Esophagus muscularis mucosa (tissue), 4 donors: ENCODE data around the gene CABLES1. TPM values are rescaled to one million over a fixed set of nuclear protein-coding genes. Genes with fewer than 3 reads are reported as not detected.

ENCODE experiments used
- DNase-seq: peaks from one replicate; pipeline ENCODE4 v3.0.0-alpha.2; 2017; ENCODE audit errors: extremely low spot score
- H3K27ac ChIP-seq, 4 donors: fragments of 200-600 bp; sonication (generic); replicated peaks in 1 of 4; 1 replicate in 3 of 4; 2 replicates in 1 of 4; pipeline ENCODE4 v1.5.1; 2016 to 2019; ENCODE audit warnings: mild to moderate bottlenecking in 1 of 4
- H3K27me3 ChIP-seq, 4 donors: fragments of 200-600 bp; sonication (generic); one replicate each; pipeline versions ENCODE4 v1.5.1 to v1.6.0; 2016 to 2019
- H3K36me3 ChIP-seq, 4 donors: fragments of 200-600 bp; sonication (generic); one replicate each; pipeline ENCODE4 v1.5.1; 2016 to 2019
- H3K4me1 ChIP-seq, 4 donors: fragments of 200-600 bp; sonication (generic); one replicate each; pipeline ENCODE4 v1.5.1; 2016 to 2019
- H3K4me3 ChIP-seq, 4 donors: fragments of 200-600 bp; sonication (generic); 1 replicate in 2 of 4; 2 replicates in 2 of 4; pipeline ENCODE4 v1.5.1; 2016 to 2019; ENCODE audit warnings: mild to moderate bottlenecking in 4 of 4, moderate library complexity in 1 of 4
- H3K9me3 ChIP-seq, 4 donors: fragments of 200-600 bp; sonication (generic); 1 replicate in 3 of 4; 2 replicates in 1 of 4; pipeline ENCODE4 v1.5.1; 2016 to 2019
- EP300 ChIP-seq: sonication (generic); formaldehyde crosslinking; IDR thresholded peaks from one replicate; pipeline ENCODE4 v1.6.1; 2017; ENCODE audit warnings: antibody characterized with exemption
- POLR2A ChIP-seq: fragments of 450-650 bp; IDR thresholded peaks from one replicate; pipeline ENCODE4 v1.6.1; 2017; ENCODE audit warnings: antibody characterized with exemption, moderate library complexity, mild to moderate bottlenecking, low read depth
- POLR2AphosphoS5 ChIP-seq, 2 donors: sonication (generic); formaldehyde crosslinking; IDR thresholded peaks; one replicate each; pipeline ENCODE4 v1.6.1; 2017; ENCODE audit warnings: antibody characterized with exemption in 2 of 2
- WGBS: methylation state at CpG from one replicate; pipeline ENCODE4 v1.1.5; 2018; 5-methylcytosine and 5-hydroxymethylcytosine counted together
- intact Hi-C: fragments of 100-400 bp; cut with DNase I; formaldehyde crosslinking; loops from one replicate; pipeline ENCODE4 v1.15.1; 2023
- total RNA-seq, 4 donors: library from RNA; depleted of rRNA; stranded (reverse); fragments of >200 nt; gene quantifications; one replicate each; pipeline versions ENCODE4 v1.1.0 to v1.2.1, GENCODE V29; 2016
- TF ChIP-seq, protein P1 (sequence below), 3 experiments: fragments of 200-600 bp in 2 of 3; fragments of 450-650 bp in 1 of 3; sonication (generic) in 2 of 3; IDR thresholded peaks; one replicate each; pipeline ENCODE4 v1.5.1; 2017 to 2019; ENCODE audit warnings: antibody characterized with exemption in 3 of 3, mild to moderate bottlenecking in 2 of 3, moderate library complexity in 1 of 3

Gene CABLES1
- total RNA-seq, 4 donors from 2014 or later: 3.8 to 8.3 (median 6.4) TPM

DNA sequence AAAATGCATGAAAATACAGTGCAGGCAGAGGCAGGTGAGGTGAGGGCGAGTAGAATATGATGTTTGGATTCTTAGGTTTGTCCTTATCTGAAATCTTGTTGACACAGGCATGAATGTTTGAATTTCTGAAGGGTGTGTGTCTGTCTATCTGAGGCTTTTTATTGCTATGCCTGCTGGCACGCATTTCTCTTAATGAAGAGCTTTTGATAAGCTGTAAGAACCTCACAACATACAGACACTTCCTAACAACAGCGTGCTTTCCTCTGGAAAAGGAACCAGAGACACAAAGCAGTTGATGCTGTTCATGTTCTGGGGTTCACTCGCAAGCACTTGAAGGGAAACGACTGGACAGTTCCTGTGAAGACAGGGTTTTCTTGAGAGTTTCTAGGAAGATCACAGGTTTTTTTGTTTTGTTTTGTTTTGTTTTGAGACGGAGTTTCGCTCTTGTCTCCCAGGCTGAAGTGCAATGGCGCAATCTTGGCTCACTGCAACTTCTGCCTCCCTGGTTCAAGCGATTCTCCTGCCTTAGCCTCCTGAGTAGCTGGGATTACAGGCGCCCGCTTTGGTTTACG is 33.3 kb upstream of the CABLES1 start:
- Histone ChIP-seq H3K4me3 (no peak overlapping the region), H3K9me3 (no peaks in the 10 kb centered on the region), H3K27ac (no peak overlapping the region), H3K4me1 (no peaks in the 10 kb centered on the region), H3K27me3 (no peaks in the 10 kb centered on the region), H3K36me3 (no peaks in the 10 kb centered on the region)
- no peak for DNase-seq
- TF ChIP-seq POLR2A (no peak), POLR2AphosphoS5 (IDR thresholded peaks at IDR 0.05) (no peak), EP300 (no peak)
- TF ChIP-seq, protein P1, sequence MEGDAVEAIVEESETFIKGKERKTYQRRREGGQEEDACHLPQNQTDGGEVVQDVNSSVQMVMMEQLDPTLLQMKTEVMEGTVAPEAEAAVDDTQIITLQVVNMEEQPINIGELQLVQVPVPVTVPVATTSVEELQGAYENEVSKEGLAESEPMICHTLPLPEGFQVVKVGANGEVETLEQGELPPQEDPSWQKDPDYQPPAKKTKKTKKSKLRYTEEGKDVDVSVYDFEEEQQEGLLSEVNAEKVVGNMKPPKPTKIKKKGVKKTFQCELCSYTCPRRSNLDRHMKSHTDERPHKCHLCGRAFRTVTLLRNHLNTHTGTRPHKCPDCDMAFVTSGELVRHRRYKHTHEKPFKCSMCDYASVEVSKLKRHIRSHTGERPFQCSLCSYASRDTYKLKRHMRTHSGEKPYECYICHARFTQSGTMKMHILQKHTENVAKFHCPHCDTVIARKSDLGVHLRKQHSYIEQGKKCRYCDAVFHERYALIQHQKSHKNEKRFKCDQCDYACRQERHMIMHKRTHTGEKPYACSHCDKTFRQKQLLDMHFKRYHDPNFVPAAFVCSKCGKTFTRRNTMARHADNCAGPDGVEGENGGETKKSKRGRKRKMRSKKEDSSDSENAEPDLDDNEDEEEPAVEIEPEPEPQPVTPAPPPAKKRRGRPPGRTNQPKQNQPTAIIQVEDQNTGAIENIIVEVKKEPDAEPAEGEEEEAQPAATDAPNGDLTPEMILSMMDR (IDR thresholded peaks at IDR 0.05): no peak
- 90% methylated on average over 12 of the region's 12 CpGs for WGBS
- intact Hi-C loops: no loop called here

DNA sequence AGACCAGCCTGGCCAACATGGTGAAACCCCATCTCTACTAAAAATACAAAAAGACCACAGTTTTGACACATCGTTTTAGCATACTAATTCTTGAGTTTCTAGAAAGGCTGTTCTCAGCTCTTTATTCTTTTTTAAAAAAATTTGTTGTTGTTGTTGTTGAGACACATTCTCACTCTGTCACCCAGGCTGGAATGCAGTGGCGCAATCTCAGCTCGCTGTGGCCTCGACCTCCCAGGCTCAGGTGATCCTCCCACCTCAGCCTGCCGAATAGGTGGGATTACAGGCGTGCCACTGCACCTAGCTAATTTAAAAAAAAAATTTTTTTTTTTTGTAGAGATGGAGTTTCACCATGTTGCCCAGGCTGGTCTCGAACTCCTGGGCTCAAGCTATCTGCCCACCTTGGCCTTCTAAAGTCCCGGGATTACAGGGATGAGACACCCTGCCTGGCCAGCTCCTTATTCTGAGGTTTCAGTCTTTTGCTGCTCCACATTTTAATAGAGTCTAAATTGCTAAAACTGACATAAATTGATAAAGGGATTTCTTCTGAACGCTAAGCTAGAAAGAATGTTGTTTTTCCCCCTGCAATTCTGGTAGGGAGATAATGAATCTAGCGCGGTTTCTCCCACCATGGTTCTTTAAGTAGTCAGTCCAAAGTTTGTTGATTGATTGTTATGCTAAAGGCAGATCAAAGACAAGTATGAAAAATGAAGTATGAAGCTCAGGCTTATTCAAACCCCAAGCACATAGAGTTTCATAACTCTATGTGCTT is 32.6 kb upstream of the CABLES1 start:
- intact Hi-C loops: no loop called here
- H3K9me3 ChIP-seq: no peaks in the 10 kb centered on the region
- H3K36me3 ChIP-seq: no peaks in the 10 kb centered on the region
- H3K4me3 ChIP-seq: no peak overlapping the region
- 94% methylated on average over 11 of the region's 11 CpGs for WGBS
- no peak for DNase-seq
- H3K27me3 ChIP-seq: no peaks in the 10 kb centered on the region
- H3K27ac ChIP-seq: no peak overlapping the region
- no peak for TF ChIP-seq EP300
- TF ChIP-seq, protein P1 (IDR thresholded peaks at IDR 0.05): no peak
- H3K4me1 ChIP-seq: no peaks in the 10 kb centered on the region

DNA sequence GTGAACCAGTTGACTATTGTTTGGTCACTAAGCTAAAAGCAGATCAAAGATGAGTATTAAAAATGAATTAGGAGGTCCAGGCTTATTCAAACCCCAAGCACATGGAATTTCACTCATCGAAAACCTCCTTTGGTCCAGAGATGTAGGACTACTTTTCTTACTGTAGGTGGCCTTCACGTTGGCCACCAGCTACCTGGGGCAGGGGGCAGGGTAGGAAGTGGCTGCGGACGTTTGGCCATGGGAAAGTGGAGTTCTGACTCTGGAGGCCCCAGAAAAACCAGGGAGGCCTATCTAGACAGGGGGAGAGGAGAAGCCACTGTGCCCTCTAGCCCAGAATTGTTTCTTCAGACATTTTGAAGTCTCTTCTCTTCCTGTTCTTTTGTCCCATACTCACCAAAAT is 31.8 kb upstream of the CABLES1 start:
- no peak overlapping the region for H3K27ac ChIP-seq
- no peaks in the 10 kb centered on the region for H3K4me1 ChIP-seq
- H3K4me3 ChIP-seq: no peak overlapping the region
- DNase-seq: no peak
- 90% methylated on average over 4 of the region's 4 CpGs for WGBS
- H3K27me3 ChIP-seq: no peaks in the 10 kb centered on the region
- no peaks in the 10 kb centered on the region for H3K9me3 ChIP-seq
- intact Hi-C loops: no loop called here
- H3K36me3 ChIP-seq: no peaks in the 10 kb centered on the region
- TF ChIP-seq EP300 (no peak), POLR2AphosphoS5 (IDR thresholded peaks at IDR 0.05) (no peak)
- TF ChIP-seq, protein P1 (IDR thresholded peaks at IDR 0.05): no peak

DNA sequence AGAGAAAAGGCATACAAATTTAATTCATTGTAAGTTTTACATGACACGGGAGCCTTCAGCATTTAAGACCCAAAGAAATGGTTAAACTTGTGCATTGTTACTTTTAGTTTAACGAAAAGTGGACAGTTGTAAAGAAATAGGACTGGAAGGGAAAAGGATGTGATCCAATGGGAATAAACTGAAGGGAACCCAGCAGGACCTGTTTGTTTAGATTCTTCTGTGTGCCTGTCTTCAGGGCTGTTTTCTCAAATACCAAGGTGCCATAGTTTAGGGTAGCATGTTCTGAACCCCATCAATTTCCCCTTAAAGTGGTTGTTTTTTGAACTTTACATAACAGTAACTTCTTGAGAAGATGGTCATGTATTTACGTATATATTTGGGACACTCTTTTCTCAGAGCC is 30.3 kb upstream of the CABLES1 start:
- H3K27me3 ChIP-seq: no peaks in the 10 kb centered on the region
- TF ChIP-seq, protein P1 (IDR thresholded peaks at IDR 0.05): no peak
- TF ChIP-seq POLR2A: no peak
- TF ChIP-seq POLR2AphosphoS5 (IDR thresholded peaks at IDR 0.05): no peak
- TF ChIP-seq EP300: no peak
- H3K4me3 ChIP-seq: no peak overlapping the region
- DNase-seq: no peak
- intact Hi-C loops: no loop called here
- no peaks in the 10 kb centered on the region for H3K9me3 ChIP-seq
- H3K27ac ChIP-seq: no peak overlapping the region
- no peaks in the 10 kb centered on the region for H3K4me1 ChIP-seq
- no peaks in the 10 kb centered on the region for H3K36me3 ChIP-seq
- 81% methylated on average over 3 of the region's 3 CpGs for WGBS
